Pancreas (tissue), 10 donors: ENCODE data around the gene CLSTN2. TPM values are rescaled to one million over a fixed set of nuclear protein-coding genes. Genes with fewer than 3 reads are reported as not detected.

Experiments used
- ATAC-seq, 4 donors: fragments of 200-7000 bp; cut with Tn5 transposase; one replicate each; pipeline versions ENCODE4 v1.8.0 to v1.9.1; 2020; ENCODE audit warnings: mild to moderate bottlenecking in 4 of 4, moderate library complexity in 4 of 4
- DNase-seq, 6 donors: peaks; one replicate each; pipeline ENCODE4 v3.0.0-alpha.2; 2020
- FAIRE-seq: peaks from 2 replicates; lab custom pipeline; 2012; peaks lifted over from hg19 to GRCh38; lab: Jason Lieb, UNC
- H3K27ac ChIP-seq, 4 donors: fragments of 200-600 bp; sonication (generic); 1 replicate in 3 of 4; 2 replicates in 1 of 4; pipeline versions ENCODE4 v1.5.0 to v1.8.0; 2020
- H3K27me3 ChIP-seq, 4 donors: fragments of 200-600 bp; one replicate each; pipeline ENCODE4 v1.8.0; 2021
- H3K36me3 ChIP-seq, 3 donors: fragments of 200-600 bp; sonication (generic) in 1 of 3; one replicate each; pipeline versions ENCODE4 v1.5.0 to v1.8.0; 2020 to 2021
- H3K4me1 ChIP-seq, 3 donors: fragments of 200-600 bp; one replicate each; pipeline ENCODE4 v1.8.0; 2021
- H3K4me3 ChIP-seq, 4 donors: fragments of 200-600 bp; sonication (generic) in 2 of 4; one replicate each; pipeline versions ENCODE4 v1.5.0 to v1.8.0; 2020 to 2021
- H3K9me3 ChIP-seq, 4 donors: fragments of 200-600 bp; one replicate each; pipeline ENCODE4 v1.8.0; 2021
- WGBS, 2 donors: extraction: QIAGEN DNeasy Blood & Tissue Kit; methylation state at CpG; one replicate each; pipeline ENCODE4 v1.1.7; 2013; 5-methylcytosine and 5-hydroxymethylcytosine counted together
- intact Hi-C, 3 donors: fragments of 100-400 bp; cut with DNase I; formaldehyde crosslinking; loops; one replicate each; pipeline versions ENCODE4 v1.11.1 to v1.14.2; 2022
- polyA plus RNA-seq, 2 donors: library from polyadenylated mRNA; stranded (reverse); fragments of 200-250 nt; gene quantifications; one replicate each; pipeline ENCODE4 v1.2.3, GENCODE V29; 2013
- total RNA-seq, 6 donors: library from RNA; stranded (reverse); fragmentation: NEBNext Ultra II Directional in 4 of 6; extraction: Animal tissue kit (Norgen Biotek cat#: 25700) in 4 of 6; gene quantifications; one replicate each; pipeline versions ENCODE4 v1.2.1 to v1.2.4, GENCODE V29; 2021 to 2023
- TF ChIP-seq, protein P1 (sequence below), 4 donors: fragments of 200-600 bp; sonication (generic) in 3 of 4; IDR thresholded peaks; one replicate each; pipeline versions ENCODE4 v1.5.0 to v1.8.0; 2021; ENCODE audit warnings: antibody characterized with exemption in 4 of 4
- donor health status: healthy with polysubstance abuse.
- donor health status: DM: no; HTN: no; CAD: no; lungs with moderate emphysema.
- donor health status: DM: no; HTN: no; CAD: no.
- donor health status: control.
- donor health status: control.
- donor health status: Bipolar disorder and iron deficiency.
- donor health status: DM: yes; HTN: yes; CAD: no.
- donor health status: DM: no; HTN: no; CAD: no.
- donor health status: DM: no; HTN: no; CAD: no.
- donor health status: DM: yes; HTN: yes; CAD: no.

CLSTN2 gene
- total and polyA plus RNA-seq, 8 donors: 0.65 to 9.3 (median 2.9) TPM

- DNase-seq: no peak
- Histone ChIP-seq H3K36me3 (no peaks in the 10 kb centered on the region), H3K4me3 (no peak overlapping the region), H3K27ac (no peak overlapping the region), H3K4me1 (no peaks in the 10 kb centered on the region), H3K27me3 (no peaks in the 10 kb centered on the region), H3K9me3 (no peaks in the 10 kb centered on the region)
- WGBS, 2 donors: 74 to 93% methylated on average over 3 of the region's 3 CpGs
- ATAC-seq: no peak
- FAIRE-seq: no peak
- intact Hi-C loops: no loop called here
- TF ChIP-seq, protein P1, sequence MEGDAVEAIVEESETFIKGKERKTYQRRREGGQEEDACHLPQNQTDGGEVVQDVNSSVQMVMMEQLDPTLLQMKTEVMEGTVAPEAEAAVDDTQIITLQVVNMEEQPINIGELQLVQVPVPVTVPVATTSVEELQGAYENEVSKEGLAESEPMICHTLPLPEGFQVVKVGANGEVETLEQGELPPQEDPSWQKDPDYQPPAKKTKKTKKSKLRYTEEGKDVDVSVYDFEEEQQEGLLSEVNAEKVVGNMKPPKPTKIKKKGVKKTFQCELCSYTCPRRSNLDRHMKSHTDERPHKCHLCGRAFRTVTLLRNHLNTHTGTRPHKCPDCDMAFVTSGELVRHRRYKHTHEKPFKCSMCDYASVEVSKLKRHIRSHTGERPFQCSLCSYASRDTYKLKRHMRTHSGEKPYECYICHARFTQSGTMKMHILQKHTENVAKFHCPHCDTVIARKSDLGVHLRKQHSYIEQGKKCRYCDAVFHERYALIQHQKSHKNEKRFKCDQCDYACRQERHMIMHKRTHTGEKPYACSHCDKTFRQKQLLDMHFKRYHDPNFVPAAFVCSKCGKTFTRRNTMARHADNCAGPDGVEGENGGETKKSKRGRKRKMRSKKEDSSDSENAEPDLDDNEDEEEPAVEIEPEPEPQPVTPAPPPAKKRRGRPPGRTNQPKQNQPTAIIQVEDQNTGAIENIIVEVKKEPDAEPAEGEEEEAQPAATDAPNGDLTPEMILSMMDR (IDR thresholded peaks at IDR 0.05): no peak
Measured at GRCh38 chr3:140015741-140016140, 80.8 kb downstream of the CLSTN2 start.

DNA sequence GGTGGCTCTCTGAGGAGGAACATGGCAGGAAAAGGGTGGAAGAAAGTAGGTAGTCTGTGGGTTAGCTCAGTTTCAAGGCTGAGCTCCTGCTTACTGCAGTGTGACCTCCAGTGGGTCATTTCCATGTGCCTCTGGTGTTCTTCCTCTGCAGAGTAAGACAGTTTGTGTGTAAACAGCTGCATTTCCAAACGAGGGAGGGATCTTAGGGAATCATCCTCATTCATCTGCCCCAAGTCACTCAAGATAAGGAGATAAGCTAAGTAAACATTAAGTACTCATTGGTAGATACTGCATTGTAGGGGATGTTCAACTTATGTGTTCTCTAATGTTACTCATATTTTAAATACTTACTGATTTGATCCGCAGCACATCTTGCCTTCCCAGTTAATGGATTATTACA lies 83.6 kb downstream of the CLSTN2 start:
- Histone ChIP-seq H3K4me1 (no peaks in the 10 kb centered on the region), H3K27ac (no peak overlapping the region), H3K27me3 (no peaks in the 10 kb centered on the region), H3K9me3 (no peaks in the 10 kb centered on the region), H3K36me3 (no peaks in the 10 kb centered on the region), H3K4me3 (no peak overlapping the region)
- TF ChIP-seq, protein P1 (IDR thresholded peaks at IDR 0.05): no peak
- 47 to 52% methylated on average over 2 of the region's 2 CpGs for WGBS, 2 donors
- FAIRE-seq (no peak), ATAC-seq (no peak), DNase-seq (no peak)
- intact Hi-C loops: no loop called here

GRCh38 chr3:140019946-140020345 lies 85.0 kb downstream of the CLSTN2 start:
- Histone ChIP-seq H3K9me3 (no peaks in the 10 kb centered on the region), H3K27ac (no peak overlapping the region), H3K4me1 (no peaks in the 10 kb centered on the region), H3K27me3 (no peaks in the 10 kb centered on the region), H3K36me3 (no peaks in the 10 kb centered on the region), H3K4me3 (no peak overlapping the region)
- TF ChIP-seq, protein P1 (IDR thresholded peaks at IDR 0.05): no peak
- no peak for DNase-seq
- 59 to 60% methylated on average over 2 of the region's 2 CpGs for WGBS, 2 donors
- intact Hi-C loops: no loop called here
- no peak for ATAC-seq
- no peak for FAIRE-seq

- H3K9me3 ChIP-seq: no peaks in the 10 kb centered on the region
- TF ChIP-seq, protein P1 (IDR thresholded peaks at IDR 0.05): no peak
- H3K27ac ChIP-seq: no peak overlapping the region
- FAIRE-seq: no peak
- no peaks in the 10 kb centered on the region for H3K4me1 ChIP-seq
- WGBS, 2 donors: 74% methylated on average over 7 of the region's 7 CpGs
- H3K36me3 ChIP-seq: no peaks in the 10 kb centered on the region
- DNase-seq: no peak
- no peak for ATAC-seq
- intact Hi-C loops: no loop called here
- no peaks in the 10 kb centered on the region for H3K27me3 ChIP-seq
- H3K4me3 ChIP-seq: no peak overlapping the region
Measured at GRCh38 chr3:140020541-140020940, 85.6 kb downstream of the CLSTN2 start.

DNA sequence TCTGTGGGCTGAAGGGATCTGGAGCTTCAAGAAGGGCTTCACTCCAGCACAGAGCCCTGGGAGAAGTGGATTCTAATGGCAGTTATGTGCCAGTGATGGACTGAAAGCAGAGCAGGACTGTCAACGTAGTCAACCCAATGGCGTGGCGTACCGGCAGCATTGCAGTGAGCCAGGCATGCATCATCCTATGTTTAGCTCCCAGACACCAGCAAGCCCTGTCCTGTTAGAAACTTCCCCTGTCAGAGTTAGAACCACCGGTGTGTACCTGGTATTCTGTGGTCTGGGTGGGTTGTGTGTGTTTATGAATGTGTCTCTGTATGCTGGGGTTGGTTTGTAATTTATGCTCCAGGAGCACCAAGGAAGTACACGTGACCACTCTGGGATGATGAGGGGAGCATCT lies 86.3 kb downstream of the CLSTN2 start:
- no peak for DNase-seq
- no peak for FAIRE-seq
- no peaks in the 10 kb centered on the region for H3K9me3 ChIP-seq
- 88 to 92% methylated on average over 6 of the region's 6 CpGs for WGBS, 2 donors
- ATAC-seq: no peak
- intact Hi-C loops: no loop called here
- no peaks in the 10 kb centered on the region for H3K36me3 ChIP-seq
- TF ChIP-seq, protein P1 (IDR thresholded peaks at IDR 0.05): no peak
- H3K27ac ChIP-seq: no peak overlapping the region
- H3K4me1 ChIP-seq: no peaks in the 10 kb centered on the region
- H3K4me3 ChIP-seq: no peak overlapping the region
- no peaks in the 10 kb centered on the region for H3K27me3 ChIP-seq
